WTC11 (cell line): ENCODE results near the gene GPR158. TPM values are rescaled to one million over a fixed set of nuclear protein-coding genes. Genes with fewer than 3 reads are reported as not detected.

ENCODE experiments used
- ATAC-seq: fragments of 200-7000 bp; cut with Tn5 transposase; 2 replicates; pipeline ENCODE4 v1.10.0; 2021; ENCODE audit warnings: mild to moderate bottlenecking, moderate library complexity
- CTCF ChIA-PET: fragments of 300-600 bp; sonication (Branson Sonifier 250); formaldehyde crosslinking; loops from one replicate; lab custom pipeline; 2021; ENCODE audit warnings: antibody characterized with exemption; lab: Charles Lee
- POLR2A ChIA-PET: fragments of 350-600 bp; sonication (Branson Sonifier 250); formaldehyde crosslinking; loops from one replicate; lab custom pipeline; 2021; ENCODE audit warnings: antibody characterized with exemption; lab: Charles Lee
- DNase-seq: peaks from one replicate; pipeline ENCODE4 v3.0.0; 2021; ENCODE audit warnings: low spot score
- H3K27ac Mint-ChIP-seq: 2 replicates; pipeline ENCODE4 v1.8.0; 2021; ENCODE audit warnings: mixed read lengths
- H3K27me3 Mint-ChIP-seq: 2 replicates; pipeline ENCODE4 v1.8.0; 2021; ENCODE audit warnings: low read depth, mild to moderate bottlenecking, moderate library complexity, mixed read lengths
- H3K36me3 Mint-ChIP-seq: 2 replicates; pipeline ENCODE4 v1.8.0; 2021; ENCODE audit warnings: mixed read lengths
- H3K4me1 Mint-ChIP-seq: 2 replicates; pipeline ENCODE4 v1.8.0; 2022; ENCODE audit warnings: mixed read lengths
- H3K4me3 Mint-ChIP-seq: 2 replicates; pipeline ENCODE4 v1.8.0; 2021; ENCODE audit warnings: mild to moderate bottlenecking, moderate library complexity, mixed read lengths
- H3K9me3 Mint-ChIP-seq: 2 replicates; pipeline ENCODE4 v1.8.0; 2021; ENCODE audit warnings: mixed read lengths
- AFF4 ChIP-seq: sonication (generic); formaldehyde crosslinking; IDR thresholded peaks from 2 replicates; pipeline ENCODE4 v1.8.1; 2023; ENCODE audit warnings: mild to moderate bottlenecking, missing genetic modification reagents, borderline replicate concordance
- CBFB ChIP-seq: sonication (generic); formaldehyde crosslinking; IDR thresholded peaks from 2 replicates; pipeline ENCODE4 v1.8.1; 2022; ENCODE audit warnings: mild to moderate bottlenecking, low read depth, missing genetic modification reagents
- CREB1 ChIP-seq: sonication (generic); formaldehyde crosslinking; IDR thresholded peaks from 2 replicates; pipeline ENCODE4 v1.8.0; 2023; ENCODE audit warnings: mild to moderate bottlenecking, missing genetic modification reagents
- FOXJ3 ChIP-seq: sonication (generic); formaldehyde crosslinking; IDR thresholded peaks from 2 replicates; pipeline ENCODE4 v1.9.0; 2021; ENCODE audit warnings: missing genetic modification reagents, mild to moderate bottlenecking, borderline replicate concordance
- IRF2 ChIP-seq: sonication (generic); formaldehyde crosslinking; IDR thresholded peaks from 2 replicates; pipeline ENCODE4 v1.8.0; 2022; ENCODE audit warnings: low read depth, missing genetic modification reagents, borderline replicate concordance
- JAZF1 ChIP-seq: fragments of 250-450 bp; sonication (Bioruptor Pico); IDR thresholded peaks from 2 replicates; pipeline ENCODE4 v1.9.0; 2021; ENCODE audit warnings: moderate library complexity, mild to moderate bottlenecking, inconsistent platforms
- KAT7 ChIP-seq: sonication (generic); formaldehyde crosslinking; IDR thresholded peaks from 2 replicates; pipeline ENCODE4 v1.8.1; 2023; ENCODE audit warnings: missing genetic modification reagents, mild to moderate bottlenecking, borderline replicate concordance
- MXD4 ChIP-seq: fragments of 250-450 bp; sonication (Bioruptor Pico); IDR thresholded peaks from 2 replicates; pipeline ENCODE4 v1.8.0; 2021; ENCODE audit warnings: mild to moderate bottlenecking, moderate library complexity, borderline replicate concordance
- OVOL2 ChIP-seq: fragments of 250-450 bp; sonication (Bioruptor Pico); IDR thresholded peaks from 2 replicates; pipeline ENCODE4 v1.9.0; 2021; ENCODE audit warnings: mild to moderate bottlenecking, borderline replicate concordance
- PRRX2 ChIP-seq: fragments of 250-450 bp; sonication (Bioruptor Pico); IDR thresholded peaks from 2 replicates; pipeline ENCODE4 v1.8.0; 2021; ENCODE audit warnings: mild to moderate bottlenecking
- RELA ChIP-seq: sonication (generic); formaldehyde crosslinking; IDR thresholded peaks from 2 replicates; pipeline ENCODE4 v1.8.1; 2022; ENCODE audit warnings: missing genetic modification reagents, mild to moderate bottlenecking, borderline replicate concordance
- RORB ChIP-seq: fragments of 250-450 bp; sonication (Bioruptor Pico); IDR thresholded peaks from 2 replicates; pipeline ENCODE4 v1.9.0; 2021; ENCODE audit warnings: mild to moderate bottlenecking
- ZBTB21 ChIP-seq: sonication (generic); formaldehyde crosslinking; IDR thresholded peaks from 2 replicates; pipeline ENCODE4 v1.8.1; 2023; ENCODE audit warnings: mild to moderate bottlenecking, missing genetic modification reagents, borderline replicate concordance
- ZNF138 ChIP-seq: sonication (generic); formaldehyde crosslinking; conservative IDR thresholded peaks from 2 replicates; pipeline ENCODE4 v1.8.1; 2022; ENCODE audit warnings: mild to moderate bottlenecking, moderate library complexity, missing genetic modification reagents
- ZNF317 ChIP-seq: sonication (generic); formaldehyde crosslinking; IDR thresholded peaks from 2 replicates; pipeline ENCODE4 v1.8.1; 2023; ENCODE audit warnings: low read depth, mild to moderate bottlenecking, moderate library complexity, missing genetic modification reagents, borderline replicate concordance
- ZNF396 ChIP-seq: fragments of 250-450 bp; sonication (Bioruptor Pico); IDR thresholded peaks from 2 replicates; pipeline ENCODE4 v1.8.0; 2021; ENCODE audit warnings: mild to moderate bottlenecking, moderate library complexity, borderline replicate concordance
- ZNF416 ChIP-seq: fragments of 250-450 bp; sonication (Bioruptor Pico); IDR thresholded peaks from 2 replicates; pipeline ENCODE4 v1.9.0; 2021; ENCODE audit warnings: mild to moderate bottlenecking, inconsistent platforms
- total RNA-seq: library from RNA; stranded (reverse); gene quantifications from 3 replicates; pipeline ENCODE4 v1.2.3, GENCODE V29; 2021
- TF ChIP-seq, protein P1 (sequence below): sonication (generic); formaldehyde crosslinking; IDR thresholded peaks from 2 replicates; pipeline ENCODE4 v1.8.0; 2023; ENCODE audit warnings: mild to moderate bottlenecking, missing genetic modification reagents
- TF ChIP-seq, protein P2 (sequence below): sonication (generic); formaldehyde crosslinking; IDR thresholded peaks from 2 replicates; pipeline ENCODE4 v1.8.1; 2023; ENCODE audit warnings: mild to moderate bottlenecking, moderate library complexity, missing genetic modification reagents

Gene GPR158
- total RNA-seq, 1 experiment from 2014 or later, result 0.63 TPM

DNA sequence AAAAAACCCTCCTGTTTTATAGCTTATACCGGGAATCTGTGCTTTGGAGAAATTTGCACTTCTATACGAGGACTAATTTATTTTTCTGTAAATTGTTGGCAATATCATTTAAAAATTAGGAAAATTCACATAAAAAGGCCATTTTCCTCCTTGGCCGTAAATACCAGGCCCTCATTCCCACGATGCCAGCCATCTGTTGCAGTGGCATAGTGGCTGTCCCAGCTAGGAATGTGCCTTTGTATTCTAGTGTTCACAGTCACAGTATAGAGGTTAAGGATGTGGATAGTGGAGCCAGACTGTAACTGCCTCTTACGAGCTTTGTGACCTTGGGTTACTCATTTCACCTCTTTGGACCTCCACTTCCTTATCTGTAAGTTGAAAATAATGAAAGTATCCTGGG is 312.5 kb downstream of the GPR158 start:
- ChIA-PET CTCF (no interaction called here), POLR2A (no interaction called here)
- Mint-ChIP-seq H3K27me3 (no peaks in the 10 kb centered on the region), H3K36me3 (peaks cover 6% of the 10 kb centered on the region), H3K27ac (no peak overlapping the region), H3K4me3 (no peak overlapping the region), H3K9me3 (peaks cover 6% of the 10 kb centered on the region), H3K4me1 (peaks cover 17% of the 10 kb centered on the region)
- TF ChIP-seq MXD4 (CRISPR knock-in tag) (no peak), IRF2 (CRISPR knock-in tag) (no peak), CBFB (CRISPR knock-in tag) (no peak)
- ATAC-seq (no peak), DNase-seq (no peak)

- DNase-seq, result no peak
- no peak; the same call in 1 of the 2 replicates for ATAC-seq
- H3K9me3 Mint-ChIP-seq, result no peaks in the 10 kb centered on the region
- ChIA-PET CTCF (no interaction called here), POLR2A (interaction anchor here (0.5 kb wide), 1 partner anchor 687 kb away, joined by 3 read pairs; no protein-coding TSS in a partner anchor)
- TF ChIP-seq CREB1 (CRISPR knock-in tag) (no peak), PRRX2 (CRISPR knock-in tag) (no peak), KAT7 (no peak), ZNF396 (no peak), ZBTB21 (no peak), CBFB (CRISPR knock-in tag) (no peak), JAZF1 (CRISPR knock-in tag) (no peak), AFF4 (CRISPR knock-in tag) (no peak), IRF2 (CRISPR knock-in tag) (no peak), ZNF416 (no peak), RELA (CRISPR knock-in tag) (no peak), ZNF138 (no peak), RORB (no peak), MXD4 (CRISPR knock-in tag) (no peak), OVOL2 (CRISPR knock-in tag) (no peak), ZNF317 (CRISPR knock-in tag) (no peak), FOXJ3 (no peak)
- TF ChIP-seq, protein P1, sequence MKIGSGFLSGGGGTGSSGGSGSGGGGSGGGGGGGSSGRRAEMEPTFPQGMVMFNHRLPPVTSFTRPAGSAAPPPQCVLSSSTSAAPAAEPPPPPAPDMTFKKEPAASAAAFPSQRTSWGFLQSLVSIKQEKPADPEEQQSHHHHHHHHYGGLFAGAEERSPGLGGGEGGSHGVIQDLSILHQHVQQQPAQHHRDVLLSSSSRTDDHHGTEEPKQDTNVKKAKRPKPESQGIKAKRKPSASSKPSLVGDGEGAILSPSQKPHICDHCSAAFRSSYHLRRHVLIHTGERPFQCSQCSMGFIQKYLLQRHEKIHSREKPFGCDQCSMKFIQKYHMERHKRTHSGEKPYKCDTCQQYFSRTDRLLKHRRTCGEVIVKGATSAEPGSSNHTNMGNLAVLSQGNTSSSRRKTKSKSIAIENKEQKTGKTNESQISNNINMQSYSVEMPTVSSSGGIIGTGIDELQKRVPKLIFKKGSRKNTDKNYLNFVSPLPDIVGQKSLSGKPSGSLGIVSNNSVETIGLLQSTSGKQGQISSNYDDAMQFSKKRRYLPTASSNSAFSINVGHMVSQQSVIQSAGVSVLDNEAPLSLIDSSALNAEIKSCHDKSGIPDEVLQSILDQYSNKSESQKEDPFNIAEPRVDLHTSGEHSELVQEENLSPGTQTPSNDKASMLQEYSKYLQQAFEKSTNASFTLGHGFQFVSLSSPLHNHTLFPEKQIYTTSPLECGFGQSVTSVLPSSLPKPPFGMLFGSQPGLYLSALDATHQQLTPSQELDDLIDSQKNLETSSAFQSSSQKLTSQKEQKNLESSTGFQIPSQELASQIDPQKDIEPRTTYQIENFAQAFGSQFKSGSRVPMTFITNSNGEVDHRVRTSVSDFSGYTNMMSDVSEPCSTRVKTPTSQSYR (CRISPR knock-in tag), result no peak
- TF ChIP-seq, protein P2, sequence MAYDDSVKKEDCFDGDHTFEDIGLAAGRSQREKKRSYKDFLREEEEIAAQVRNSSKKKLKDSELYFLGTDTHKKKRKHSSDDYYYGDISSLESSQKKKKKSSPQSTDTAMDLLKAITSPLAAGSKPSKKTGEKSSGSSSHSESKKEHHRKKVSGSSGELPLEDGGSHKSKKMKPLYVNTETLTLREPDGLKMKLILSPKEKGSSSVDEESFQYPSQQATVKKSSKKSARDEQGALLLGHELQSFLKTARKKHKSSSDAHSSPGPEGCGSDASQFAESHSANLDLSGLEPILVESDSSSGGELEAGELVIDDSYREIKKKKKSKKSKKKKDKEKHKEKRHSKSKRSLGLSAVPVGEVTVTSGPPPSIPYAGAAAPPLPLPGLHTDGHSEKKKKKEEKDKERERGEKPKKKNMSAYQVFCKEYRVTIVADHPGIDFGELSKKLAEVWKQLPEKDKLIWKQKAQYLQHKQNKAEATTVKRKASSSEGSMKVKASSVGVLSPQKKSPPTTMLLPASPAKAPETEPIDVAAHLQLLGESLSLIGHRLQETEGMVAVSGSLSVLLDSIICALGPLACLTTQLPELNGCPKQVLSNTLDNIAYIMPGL (CRISPR knock-in tag), result no peak
- H3K36me3 Mint-ChIP-seq, result no peaks in the 10 kb centered on the region
- H3K27me3 Mint-ChIP-seq, result no peaks in the 10 kb centered on the region
- H3K27ac Mint-ChIP-seq, result peak overlapping the region; percentile 60
- peaks cover 33% of the 10 kb centered on the region for H3K4me1 Mint-ChIP-seq
- no peak overlapping the region for H3K4me3 Mint-ChIP-seq
These were observed 317.2 kb downstream of the GPR158 start for GRCh38 chr10:25492040-25492439.
